ENCODE data around the gene PDZK1IP1. TPM values are rescaled to one million over a fixed set of nuclear protein-coding genes. Genes with fewer than 3 reads are reported as not detected.
"Not testable (repeated sequence)": the region's sequence is repeated elsewhere in the genome, so short reads cannot be mapped to it uniquely, and the experiment has no call there.

PDZK1IP1 gene
- total RNA-seq, 2 experiments from 2014 or later, result not detected

GRCh38 chr1:47140358-47140757, 49.5 kb downstream of the PDZK1IP1 start:
- H3K27me3 Mint-ChIP-seq; H3K4me3 Mint-ChIP-seq; H3K4me1 Mint-ChIP-seq; POLR2A ChIA-PET; H3K9me3 Mint-ChIP-seq; ATAC-seq (ENCODE audit: low read depth); H3K27ac Mint-ChIP-seq; DNase-seq; H3K36me3 Mint-ChIP-seq: not testable (repeated sequence)

GRCh38 chr1:47137925-47138615, 51.8 kb downstream of the PDZK1IP1 start:
- H3K9me3 Mint-ChIP-seq, result no peaks in the 10 kb centered on the region
- H3K4me3 Mint-ChIP-seq, result no peak overlapping the region
- H3K4me1 Mint-ChIP-seq, result no peaks in the 10 kb centered on the region
- no peak for DNase-seq
- no peak for ATAC-seq (ENCODE audit: low read depth)
- peaks cover 13% of the 10 kb centered on the region for H3K27me3 Mint-ChIP-seq
- H3K36me3 Mint-ChIP-seq, result no peaks in the 10 kb centered on the region
- POLR2A ChIA-PET, result no interaction called here
- no peak overlapping the region for H3K27ac Mint-ChIP-seq

- DNase-seq (no peak), ATAC-seq (ENCODE audit: low read depth) (no peak)
- no peaks in the 10 kb centered on the region for H3K36me3 Mint-ChIP-seq
- H3K9me3 Mint-ChIP-seq, result no peaks in the 10 kb centered on the region
- no peaks in the 10 kb centered on the region for H3K4me1 Mint-ChIP-seq
- POLR2A ChIA-PET, result no interaction called here
- H3K4me3 Mint-ChIP-seq, result no peak within 1 kb of the TSS
- no peak within 1 kb of the TSS for H3K27ac Mint-ChIP-seq
- H3K27me3 Mint-ChIP-seq, result peaks cover 13% of the 10 kb centered on the region
Measured at GRCh38 chr1:47137198-47137597, 52.6 kb downstream of the PDZK1IP1 start, which contains the start of gene CYP4A22. Gene CYP4A22, plus strand, starts transcription at chr1:47137441. Its CDS starts 45 bp downstream, at chr1:47137486.

Other genes with a start within 250 kb of the PDZK1IP1 start
- not detected for gene CYP4A11, start 248.6 kb downstream of the PDZK1IP1 start, total RNA-seq
- gene CYP4X1, start 166.4 kb downstream of the PDZK1IP1 start, total RNA-seq, result not detected
- gene CYP4Z1, start 122.8 kb downstream of the PDZK1IP1 start, total RNA-seq, result not detected
- not detected for gene CYP4A22, start 52.6 kb downstream of the PDZK1IP1 start, total RNA-seq
- gene TAL1, start 42.2 kb upstream of the PDZK1IP1 start, total RNA-seq, result not detected
- gene STIL, start 124.1 kb upstream of the PDZK1IP1 start, total RNA-seq, result 10 to 100 TPM; 32.4 to 33.1 TPM
- 100 to 1,000 TPM in 1 of 2 experiments, 10 to 100 TPM in 1; 98.8 to 102 TPM for gene CMPK1, start 143.8 kb upstream of the PDZK1IP1 start, total RNA-seq
- gene FOXE3, start 226.2 kb upstream of the PDZK1IP1 start, total RNA-seq, result not detected
- under 1 TPM; 0.50 to 0.71 TPM for gene FOXD2, start 248.0 kb upstream of the PDZK1IP1 start, total RNA-seq

All from activated naive CD8-positive, alpha-beta T cell treated with anti-CD3 and anti-CD28 coated beads, Interleukin-2, amount 10 ng/mL, durations not matched to agents 7 days and 5 days (primary cell).